Stimulated activated naive CD4-positive, alpha-beta T cell treated with Interleukin-2 at 50 U/mL for 16 hours (primary cell): ENCODE data around the gene RFTN2.
A peak's percentile ranks its signal among the peaks of the same experiment; 100 is the strongest.
"Not testable (repeated sequence)": the region's sequence is repeated elsewhere in the genome, so short reads cannot be mapped to it uniquely, and the experiment has no call there.

Experiments
- DNase-seq: peaks from one replicate; lab custom pipeline; 2025; lab: John Stamatoyannopoulos, UW

Gene RFTN2, protein sequence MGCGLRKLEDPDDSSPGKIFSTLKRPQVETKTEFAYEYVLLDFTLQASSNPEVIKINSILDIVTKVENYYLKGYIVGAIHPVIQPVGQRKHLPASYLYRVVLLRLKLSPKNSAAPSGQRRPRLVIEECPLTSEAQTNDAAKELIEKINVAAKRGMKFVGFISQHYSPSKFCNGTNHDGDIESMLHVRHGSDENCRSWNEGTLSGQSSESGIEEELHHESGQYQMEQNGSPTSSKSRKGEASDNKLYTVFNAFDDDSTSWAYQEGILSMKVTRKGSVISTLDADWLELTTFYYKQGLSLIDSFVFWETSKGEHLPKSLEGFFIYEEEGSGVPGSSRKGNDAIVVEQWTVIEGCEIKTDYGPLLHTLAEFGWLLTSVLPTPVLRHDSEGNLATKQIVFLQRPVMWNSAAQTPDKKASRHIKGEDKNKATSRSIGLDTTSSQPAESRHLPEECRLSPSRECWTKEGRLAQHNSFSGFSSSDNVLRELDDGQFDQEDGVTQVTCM

DNA sequence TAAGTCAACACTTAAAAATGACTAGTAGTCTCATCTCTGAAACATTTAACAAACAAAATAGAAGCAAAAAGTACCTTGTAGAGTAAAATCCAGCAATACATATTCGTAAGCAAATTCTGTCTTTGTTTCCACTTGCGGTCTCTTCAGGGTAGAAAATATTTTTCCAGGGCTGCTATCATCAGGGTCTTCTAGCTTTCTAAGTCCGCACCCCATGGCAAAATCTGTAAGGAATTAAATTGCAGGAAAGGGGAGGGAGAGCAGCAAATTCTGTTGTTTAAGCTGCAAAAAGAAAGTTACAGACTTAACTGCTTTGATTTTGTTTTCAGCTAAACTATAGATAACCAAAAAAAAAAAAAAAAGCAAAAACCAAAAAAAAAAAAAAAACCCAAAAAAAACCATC is at the start of gene RFTN2:
Gene RFTN2 (minus strand): TSS at position 342 of the 400 bp plus-strand sequence. CDS start 129 bp downstream, at position 213.
- no peak for DNase-seq

DNA sequence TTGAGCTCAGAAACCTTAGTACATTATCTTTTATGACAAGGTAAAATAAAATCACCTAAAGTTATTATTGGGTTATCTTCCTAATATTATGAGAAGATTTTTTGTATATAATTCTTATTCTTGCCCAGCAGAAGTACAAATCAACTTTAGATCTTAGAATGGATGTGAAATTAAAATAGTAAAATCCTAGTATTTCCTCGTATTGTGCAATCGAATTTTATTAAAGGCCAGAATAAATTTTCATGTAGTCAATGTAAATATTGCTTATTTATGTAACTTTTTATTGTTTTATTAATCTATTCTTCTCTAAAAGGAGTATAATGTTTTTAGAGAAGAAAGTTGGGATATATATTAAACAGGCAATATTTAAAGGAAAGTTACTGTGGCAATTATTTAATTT is 42.5 kb upstream of the RFTN2 start:
- no peak for DNase-seq

DNA sequence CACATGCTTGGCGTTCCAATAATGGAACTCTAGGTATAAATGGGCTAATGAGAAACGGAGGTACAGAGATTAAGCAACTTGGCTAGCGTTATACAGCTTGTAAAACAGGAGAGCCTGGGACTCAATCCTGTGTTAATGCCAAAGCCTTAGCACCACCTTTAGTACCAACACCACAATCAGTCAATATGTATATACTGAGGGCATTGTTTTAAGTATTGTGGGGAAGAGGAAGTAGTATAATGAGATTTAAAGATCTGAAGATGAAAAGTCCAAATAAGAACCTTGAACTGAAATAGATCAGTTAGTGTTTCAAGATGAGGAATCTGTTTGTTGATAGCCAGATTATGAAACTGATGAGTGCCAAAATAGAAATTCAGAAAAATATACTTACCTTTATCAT is 37.9 kb upstream of the RFTN2 start:
- DNase-seq: no peak

DNA sequence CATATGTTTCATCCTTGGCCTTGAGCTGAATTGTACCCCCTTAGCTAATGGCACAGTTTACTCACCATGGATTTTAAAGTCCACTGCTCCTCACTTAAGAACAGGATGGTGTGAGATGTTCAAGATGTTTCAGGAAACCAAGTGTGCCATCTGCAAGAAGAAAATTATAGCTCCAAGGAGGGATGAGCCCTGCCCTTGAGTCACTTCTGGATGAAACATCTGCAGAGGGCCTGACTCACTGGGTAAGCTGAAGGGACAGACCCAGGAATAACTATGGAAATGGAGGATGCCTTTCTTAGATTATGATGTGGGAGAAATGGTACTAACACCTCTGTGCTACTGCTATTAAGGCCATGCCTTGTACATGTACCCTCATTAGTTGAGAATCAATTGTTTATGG is 36.2 kb upstream of the RFTN2 start:
- no peak for DNase-seq

DNA sequence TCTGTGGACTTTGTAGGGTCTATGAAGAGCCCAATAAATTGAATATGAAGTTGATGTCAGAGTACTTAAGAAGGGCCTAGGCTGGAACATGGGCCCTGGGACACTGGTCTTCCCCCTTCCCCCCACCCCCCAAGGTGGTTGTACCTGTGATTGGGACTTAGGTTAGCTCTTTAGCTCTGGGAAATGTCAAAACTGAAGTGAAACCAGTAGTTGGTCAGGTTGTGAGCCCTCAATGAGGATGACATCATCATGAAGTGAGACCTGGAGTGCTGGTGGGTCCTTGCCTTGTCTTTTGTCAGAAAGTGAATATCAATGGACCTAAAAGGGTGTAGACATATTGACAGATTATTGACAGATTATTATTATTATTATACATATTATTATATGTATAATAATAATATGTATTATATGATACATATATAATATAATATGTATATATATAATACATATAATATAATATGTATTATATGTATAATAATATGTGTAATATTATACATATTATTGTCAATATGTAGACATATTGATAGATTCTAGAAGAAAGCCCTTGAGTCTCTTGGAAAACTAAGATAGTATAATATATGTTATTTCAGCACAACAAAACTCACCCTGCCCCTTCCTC is 35.1 kb upstream of the RFTN2 start:
- DNase-seq: no peak

DNA sequence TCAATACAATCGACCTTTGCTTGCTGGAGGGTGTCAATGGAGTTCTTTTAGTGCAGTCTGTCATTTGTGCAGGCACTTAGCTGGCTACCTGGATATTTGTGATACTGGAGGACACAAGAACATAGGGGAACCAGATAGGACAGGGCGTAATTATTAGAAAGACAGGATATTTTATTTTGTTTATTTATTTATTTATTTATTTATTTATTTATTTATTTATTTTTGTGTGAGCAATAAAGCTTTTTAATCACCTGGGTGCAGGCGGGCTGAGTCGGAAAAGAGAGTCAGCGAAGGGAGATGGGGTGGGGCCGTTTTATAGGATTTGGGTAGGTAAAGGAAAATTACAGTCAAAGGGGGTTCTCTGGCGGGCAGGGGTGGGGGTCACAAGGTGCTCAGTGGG is 33.8 kb upstream of the RFTN2 start:
- DNase-seq: not testable (repeated sequence)

DNA sequence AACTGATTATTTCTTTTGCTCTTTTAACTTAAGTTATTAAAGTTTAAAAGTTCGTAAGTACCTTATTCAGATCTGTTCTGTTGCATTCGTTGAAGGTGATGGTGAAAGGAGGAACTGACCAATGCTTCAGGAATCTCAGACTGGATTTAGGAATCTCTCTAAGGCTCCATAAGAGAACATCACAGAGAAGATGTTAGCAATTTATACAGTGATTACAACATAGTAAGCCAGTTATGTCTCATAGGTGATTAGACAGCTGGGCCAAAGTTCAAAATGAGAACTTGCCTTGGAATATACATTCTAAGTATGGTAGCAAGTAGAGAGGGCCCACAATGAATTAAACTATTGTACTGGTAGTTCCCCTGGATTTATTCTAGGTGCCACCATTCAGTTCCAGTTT is 32.9 kb upstream of the RFTN2 start:
- no peak for DNase-seq

DNA sequence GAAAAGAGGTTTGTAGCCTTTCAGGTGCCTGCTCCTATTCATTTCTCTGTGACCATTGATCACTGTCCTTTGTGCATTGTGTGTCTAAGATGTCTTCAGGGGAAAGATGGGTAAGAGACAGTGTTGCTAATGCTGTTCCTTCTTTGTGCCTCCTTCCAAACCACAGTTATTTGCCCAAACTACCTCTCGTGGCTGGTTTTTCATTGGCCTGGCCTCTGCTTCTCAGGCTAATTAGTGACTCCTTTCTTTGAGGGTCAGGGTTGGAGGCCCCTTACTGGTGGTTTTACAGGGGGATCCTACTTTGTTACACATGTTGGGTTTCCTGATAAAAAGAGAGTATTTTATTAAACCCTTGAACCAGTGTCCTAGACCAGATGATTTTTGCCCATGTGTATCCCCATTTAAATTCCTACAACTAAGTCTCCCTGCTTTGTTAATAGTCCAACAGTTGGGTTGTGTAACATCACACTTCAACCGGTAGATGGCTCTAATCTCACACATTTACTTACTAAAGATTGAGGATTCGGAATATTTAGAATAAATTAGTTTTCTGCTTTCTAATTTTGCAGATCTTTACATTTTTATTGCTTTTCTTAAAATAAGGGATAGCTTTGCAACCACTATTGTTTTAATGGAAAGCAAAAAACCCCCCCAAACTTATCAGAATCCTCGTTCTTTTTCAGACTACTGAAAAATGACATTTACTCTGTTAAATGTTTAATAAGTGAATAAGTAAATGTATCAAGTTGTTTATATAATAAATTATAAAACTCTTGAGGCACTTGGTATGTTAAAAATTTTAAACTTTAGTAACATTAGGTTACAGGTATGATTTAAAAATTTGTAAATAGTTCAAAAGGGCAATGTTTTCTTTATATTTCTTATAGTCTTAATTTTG is 32.2 kb upstream of the RFTN2 start:
- no peak for DNase-seq

DNA sequence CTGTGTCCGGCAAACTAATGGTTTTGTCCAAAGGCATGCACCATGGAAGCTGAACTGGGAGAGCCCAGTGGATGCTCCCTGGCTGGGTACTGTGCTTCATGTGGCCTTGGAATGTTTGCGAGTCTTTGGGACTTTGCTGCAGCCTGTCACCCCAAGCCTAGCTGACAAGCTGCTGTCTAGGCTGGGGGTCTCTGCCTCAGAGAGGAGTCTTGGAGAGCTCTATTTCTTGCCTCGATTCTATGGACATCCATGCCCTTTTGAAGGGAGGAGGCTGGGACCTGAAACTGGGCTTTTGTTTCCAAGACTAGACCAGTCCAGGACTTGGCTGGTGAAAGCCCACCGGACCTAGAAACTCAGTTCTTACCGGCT is 31.4 kb upstream of the RFTN2 start:
- no peak for DNase-seq

DNA sequence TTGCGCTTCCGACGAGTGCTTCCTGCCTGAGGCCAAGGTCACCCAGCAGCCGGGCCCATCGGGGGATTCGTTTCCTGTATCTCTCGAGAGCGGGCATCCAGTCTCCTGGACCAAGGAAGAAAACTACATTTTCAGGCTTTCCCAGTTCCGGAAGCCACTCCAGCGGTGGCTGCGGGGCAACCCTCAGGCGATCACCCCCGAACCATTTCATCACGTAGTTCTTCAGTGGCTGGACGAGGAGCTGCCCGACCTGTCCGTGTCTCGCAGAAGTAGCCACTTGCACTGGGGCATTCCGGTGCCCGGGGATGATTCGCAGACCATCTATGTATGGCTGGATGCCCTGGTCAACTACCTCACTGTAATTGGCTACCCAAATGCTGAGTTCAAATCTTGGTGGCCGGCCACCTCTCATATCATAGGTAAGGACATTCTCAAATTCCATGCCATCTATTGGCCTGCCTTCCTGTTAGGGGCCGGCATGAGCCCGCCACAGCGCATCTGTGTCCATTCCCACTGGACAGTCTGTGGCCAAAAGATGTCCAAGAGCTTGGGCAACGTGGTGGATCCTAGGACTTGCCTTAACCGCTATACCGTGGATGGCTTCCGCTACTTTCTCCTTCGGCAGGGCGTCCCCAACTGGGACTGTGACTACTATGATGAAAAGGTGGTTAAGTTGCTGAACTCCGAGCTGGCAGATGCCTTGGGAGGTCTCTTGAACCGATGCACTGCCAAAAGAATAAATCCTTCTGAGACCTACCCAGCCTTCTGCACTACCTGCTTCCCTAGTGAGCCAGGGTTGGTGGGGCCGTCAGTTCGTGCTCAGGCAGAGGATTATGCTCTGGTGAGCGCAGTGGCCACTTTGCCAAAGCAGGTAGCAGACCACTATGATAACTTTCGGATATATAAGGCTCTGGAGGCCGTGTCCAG is 30.8 kb upstream of the RFTN2 start:
- DNase-seq: peak; percentile 18

DNA sequence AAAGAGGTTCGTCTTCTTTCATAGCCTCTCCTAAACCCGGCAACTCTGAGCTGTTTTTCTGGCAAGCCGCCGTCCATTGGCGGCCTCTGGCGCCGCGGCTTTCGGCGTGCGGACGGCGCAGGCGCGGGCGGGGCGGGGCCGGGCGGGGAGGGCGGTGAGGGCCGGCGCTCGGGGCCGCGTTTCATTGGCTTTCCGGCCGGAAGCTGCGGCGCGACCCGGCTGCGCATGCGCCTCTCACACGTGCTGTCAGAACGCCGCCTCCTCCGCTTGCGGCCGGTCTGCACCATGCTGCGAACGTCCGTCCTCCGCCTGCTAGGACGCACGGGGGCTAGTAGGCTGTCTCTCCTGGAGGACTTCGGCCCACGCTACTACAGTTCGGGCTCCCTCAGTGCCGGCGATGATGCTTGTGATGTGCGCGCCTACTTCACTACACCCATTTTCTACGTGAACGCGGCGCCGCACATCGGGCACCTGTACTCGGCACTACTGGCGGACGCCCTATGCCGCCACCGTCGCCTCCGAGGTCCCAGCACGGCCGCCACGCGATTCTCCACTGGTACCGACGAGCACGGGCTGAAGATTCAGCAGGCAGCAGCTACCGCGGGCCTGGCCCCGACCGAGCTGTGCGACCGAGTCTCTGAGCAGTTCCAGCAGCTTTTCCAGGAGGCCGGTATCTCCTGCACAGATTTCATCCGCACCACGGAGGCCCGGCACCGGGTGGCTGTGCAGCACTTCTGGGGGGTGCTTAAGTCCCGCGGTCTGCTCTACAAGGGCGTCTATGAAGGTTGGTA is 29.9 kb upstream of the RFTN2 start, which contains the start of gene MARS2:
Gene MARS2 (plus strand): TSS at position 249 of the 791 bp plus-strand sequence. CDS start 37 bp downstream, at position 286.
- peak; percentile 90 for DNase-seq

DNA sequence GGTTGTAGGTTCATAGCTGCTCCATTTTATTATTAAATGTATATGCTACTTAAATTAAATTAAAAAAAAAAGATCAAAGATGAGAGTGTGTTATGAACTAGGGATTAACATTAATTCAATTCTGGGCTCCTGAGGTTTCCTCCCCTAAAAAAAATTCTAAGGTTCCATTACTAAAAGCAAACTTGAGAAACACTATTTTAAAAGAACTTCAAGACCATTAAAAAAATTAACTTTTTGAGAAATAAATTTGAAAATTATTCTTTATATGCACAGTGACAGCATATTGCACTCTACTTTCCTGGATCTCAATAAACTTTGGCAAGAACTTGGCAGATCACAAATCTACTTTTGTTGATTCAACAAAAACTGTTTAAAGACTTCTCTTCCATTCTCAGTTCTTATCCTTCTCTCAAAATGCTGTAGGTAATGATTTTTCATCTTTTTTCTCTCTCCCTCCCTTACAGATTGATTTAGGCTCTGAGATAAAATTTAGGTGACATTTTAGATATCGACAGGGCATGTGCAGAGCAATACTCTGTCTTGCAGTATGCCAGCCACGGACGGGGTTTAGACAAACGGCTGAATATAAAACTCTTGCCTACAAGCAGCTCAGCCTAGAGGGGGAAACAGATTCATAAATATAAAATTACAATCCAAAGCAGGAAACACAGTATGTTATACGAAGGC is 29.2 kb upstream of the RFTN2 start:
- DNase-seq: no peak

DNA sequence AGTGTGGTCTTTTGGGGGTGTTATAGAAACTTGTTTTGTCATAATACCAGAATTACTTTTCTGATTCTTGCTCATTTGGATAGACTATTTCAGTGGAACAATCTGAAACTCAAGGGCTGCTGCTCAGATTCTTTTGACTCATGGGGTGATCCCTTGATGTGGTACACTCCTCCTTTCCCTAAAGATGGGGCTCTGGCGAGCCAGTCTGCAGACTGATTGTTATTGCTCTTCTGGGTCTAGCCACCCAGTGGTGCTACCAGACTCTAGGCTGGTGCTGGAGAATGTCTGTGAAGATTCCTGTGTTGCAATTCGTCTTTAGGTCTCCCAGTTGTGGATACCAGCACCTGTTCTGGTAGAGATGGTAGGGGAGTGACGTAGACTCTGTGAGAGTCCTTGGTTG is 25.6 kb upstream of the RFTN2 start:
- DNase-seq: no peak

DNA sequence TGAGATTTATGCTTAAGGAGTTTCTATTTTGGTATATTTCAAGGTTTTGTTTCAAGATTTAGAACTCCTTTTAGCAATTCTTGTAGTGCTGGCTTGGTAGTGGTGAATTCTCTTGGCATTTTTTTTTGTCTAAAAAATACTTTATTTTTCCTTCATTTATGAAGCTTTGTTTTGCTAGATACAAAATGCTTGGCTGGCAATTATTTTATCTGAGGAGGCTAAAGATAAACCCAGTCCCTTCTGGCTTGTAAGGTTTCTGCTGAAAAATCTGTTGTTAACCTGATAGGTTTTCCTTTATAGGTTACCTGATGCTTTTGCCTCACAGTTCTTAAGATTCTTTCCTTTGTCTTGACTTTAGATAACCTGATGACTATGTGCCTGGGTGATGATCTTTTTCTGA is 24.3 kb upstream of the RFTN2 start:
- DNase-seq: not testable (repeated sequence)

DNA sequence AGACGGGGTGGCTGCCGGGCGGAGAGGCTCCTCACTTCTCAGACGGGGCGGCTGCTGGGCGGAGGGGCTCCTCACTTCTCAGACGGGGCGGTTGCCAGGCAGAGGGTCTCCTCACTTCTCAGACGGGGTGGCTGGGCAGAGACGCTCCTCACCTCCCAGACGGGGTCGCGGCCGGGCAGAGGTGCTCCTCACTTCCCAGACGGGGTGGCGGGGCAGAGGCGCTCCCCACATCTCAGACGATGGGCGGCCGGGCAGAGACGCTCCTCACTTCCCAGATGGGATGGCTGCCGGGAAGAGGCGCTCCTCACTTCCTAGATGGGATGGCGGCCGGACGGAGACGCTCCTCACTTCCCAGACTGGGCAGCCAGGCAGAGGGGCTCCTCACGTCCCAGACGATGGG is 21.2 kb upstream of the RFTN2 start:
- not testable (repeated sequence) for DNase-seq

DNA sequence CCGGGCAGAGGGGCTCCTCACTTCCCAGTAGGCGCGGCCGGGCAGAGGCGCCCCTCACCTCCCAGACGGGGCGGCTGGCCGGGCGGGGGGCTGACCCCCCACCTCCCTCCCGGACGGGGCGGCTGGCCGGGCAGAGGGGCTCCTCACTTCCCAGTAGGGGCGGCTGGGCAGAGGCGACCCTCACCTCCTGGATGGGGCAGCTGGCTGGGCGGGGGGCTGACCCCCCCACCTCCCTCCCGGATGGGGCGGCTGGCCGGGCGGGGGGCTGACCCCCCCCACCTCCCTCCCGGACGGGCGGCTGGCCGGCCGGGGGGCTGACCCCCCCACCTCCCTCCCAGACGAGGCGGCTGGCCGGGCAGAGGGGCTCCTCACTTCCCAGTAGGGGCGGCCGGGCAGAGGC is 20.6 kb upstream of the RFTN2 start:
- DNase-seq: not testable (repeated sequence)

DNA sequence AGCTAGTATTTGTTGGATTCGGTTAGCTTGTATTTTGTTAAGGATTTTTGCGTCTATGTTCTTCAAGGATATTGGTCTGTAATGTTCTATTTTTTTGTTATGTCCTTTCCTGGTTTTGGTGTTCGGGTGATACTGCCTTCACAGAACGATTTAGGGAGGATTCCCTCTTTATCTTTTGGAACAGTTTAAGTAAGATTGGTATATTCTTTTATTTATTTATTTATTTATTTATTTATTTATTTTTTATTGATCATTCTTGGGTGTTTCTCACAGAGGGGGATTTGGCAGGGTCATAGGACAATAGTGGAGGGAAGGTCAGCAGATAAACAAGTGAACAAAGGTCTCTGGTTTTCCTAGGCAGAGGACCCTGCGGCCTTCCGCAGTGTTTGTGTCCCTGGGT is 19.8 kb upstream of the RFTN2 start:
- DNase-seq: not testable (repeated sequence)

DNA sequence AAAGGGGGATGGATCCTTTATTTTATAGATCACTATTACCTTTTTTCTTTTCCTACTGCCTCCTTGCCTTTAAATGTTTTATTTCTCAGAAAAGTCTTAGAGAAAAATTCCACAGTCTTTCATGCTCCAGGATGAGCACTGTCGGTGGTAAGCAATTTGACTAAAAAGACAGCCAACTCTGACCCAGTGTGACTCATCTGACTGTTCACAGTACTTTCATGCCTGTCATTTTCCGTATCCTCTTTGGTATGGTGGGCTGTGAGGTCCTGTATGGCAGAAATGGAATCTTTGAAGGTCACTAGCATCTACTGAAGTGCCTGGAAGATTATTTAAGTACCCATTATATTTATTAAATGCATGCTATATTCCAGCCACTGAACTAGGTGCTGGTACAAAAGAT is 2.1 kb upstream of the RFTN2 start:
- no peak for DNase-seq

DNA sequence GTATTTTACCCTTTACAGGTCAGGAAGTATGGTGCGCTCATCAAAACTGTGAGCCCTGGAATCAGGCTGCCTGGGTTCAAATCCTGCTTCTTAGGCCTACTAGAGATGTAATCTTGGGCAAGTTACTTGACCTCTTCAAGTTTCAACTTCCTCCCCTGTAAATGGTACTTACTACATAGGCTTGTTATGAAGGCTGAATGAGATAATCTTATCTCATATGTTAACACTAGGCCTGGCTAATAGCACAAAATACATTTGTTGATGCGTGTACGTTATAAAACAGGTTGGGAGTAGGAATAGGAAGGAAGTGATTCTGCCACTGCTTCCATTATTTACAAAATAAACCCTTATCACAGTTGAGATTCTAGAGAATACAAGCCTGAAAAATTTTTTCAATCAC is 1.7 kb upstream of the RFTN2 start:
- no peak for DNase-seq

DNA sequence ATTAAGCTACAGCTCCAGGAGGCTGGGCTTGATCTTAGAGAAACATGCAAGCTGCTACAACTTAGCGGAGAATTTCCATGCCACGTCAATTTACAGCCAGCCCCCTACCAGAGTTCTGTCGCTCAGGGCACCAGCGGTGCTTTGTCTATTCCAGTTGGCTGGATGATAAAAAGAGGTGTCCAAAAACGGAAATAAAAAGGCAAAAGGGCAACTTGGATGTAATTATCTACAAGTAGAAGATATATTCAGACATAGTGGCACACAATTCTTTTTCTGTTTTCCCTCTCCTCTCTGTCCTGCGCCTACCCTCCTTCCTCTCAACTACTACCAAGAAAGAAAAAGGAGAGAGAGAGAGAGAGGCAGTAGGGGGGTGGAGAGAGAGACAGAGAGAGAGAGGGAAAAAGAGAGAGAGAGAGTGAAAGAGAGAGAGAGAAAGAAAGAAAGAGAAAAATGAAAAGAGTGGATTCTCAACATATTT is 363 bp upstream of the RFTN2 start:
- DNase-seq: no peak
